Stimulated activated CD4-positive, alpha-beta T cell treated with anti-CD3 and anti-CD28 coated beads, TNF-alpha, amount 100 ng/mL, for 24 hours (primary cell): Measurements from ENCODE around the gene KRTAP13-3.

ENCODE experiments used
- DNase-seq, 3 experiments: peaks; one replicate each; pipeline ENCODE4 v3.0.0-alpha.2; 2020; ENCODE audit warnings: low read depth in 3 of 3

Gene KRTAP13-3

GRCh38 chr21:30425826-30426225, at the start of gene KRTAP13-3:
KRTAP13-3 (minus strand) TSS chr21:30425926; CDS start chr21:30425912, 14 bp downstream.
- no peak for DNase-seq

GRCh38 chr21:30468900-30469714, 43.4 kb upstream of the KRTAP13-3 start:
- no peak for DNase-seq

GRCh38 chr21:30463713-30464112, 38.0 kb upstream of the KRTAP13-3 start:
- no peak for DNase-seq

- no peak for DNase-seq
Measured at GRCh38 chr21:30448514-30448913, 22.8 kb upstream of the KRTAP13-3 start.

GRCh38 chr21:30447056-30447455, 21.3 kb upstream of the KRTAP13-3 start:
- DNase-seq: no peak

- no peak for DNase-seq
Measured at GRCh38 chr21:30444204-30444603, 18.5 kb upstream of the KRTAP13-3 start.

GRCh38 chr21:30443226-30443625, 17.5 kb upstream of the KRTAP13-3 start:
- no peak for DNase-seq

- DNase-seq: no peak
Measured at GRCh38 chr21:30439975-30440374, 14.2 kb upstream of the KRTAP13-3 start, which contains the start of gene KRTAP15-1. KRTAP15-1 (plus strand) TSS chr21:30440275; CDS start chr21:30440328, 53 bp downstream.

GRCh38 chr21:30437010-30437565, 11.4 kb upstream of the KRTAP13-3 start:
- no peak for DNase-seq

- peak in 1 of 3 experiments; percentile 7 for DNase-seq
Measured at GRCh38 chr21:30434033-30434631, 8.4 kb upstream of the KRTAP13-3 start.

GRCh38 chr21:30430170-30430655, 4.5 kb upstream of the KRTAP13-3 start, which contains the start of gene KRTAP13-4:
KRTAP13-4 (plus strand) TSS chr21:30430220; CDS start chr21:30430276, 56 bp downstream.
- no peak for DNase-seq

GRCh38 chr21:30426731-30427130, 1.0 kb upstream of the KRTAP13-3 start:
- DNase-seq: no peak

GRCh38 chr21:30415993-30416392, 9.7 kb downstream of the KRTAP13-3 start:
- no peak for DNase-seq

GRCh38 chr21:30408782-30409494, 16.8 kb downstream of the KRTAP13-3 start:
- no peak for DNase-seq

GRCh38 chr21:30395731-30396130, 30.0 kb downstream of the KRTAP13-3 start, which contains the start of gene KRTAP13-1:
KRTAP13-1 (plus strand) TSS chr21:30396031; CDS start chr21:30396087, 56 bp downstream.
- DNase-seq: no peak

- DNase-seq: no peak
Measured at GRCh38 chr21:30391492-30392025, 34.2 kb downstream of the KRTAP13-3 start.

- no peak for DNase-seq
Measured at GRCh38 chr21:30382201-30382600, 43.5 kb downstream of the KRTAP13-3 start.
